ENCODE data around the gene GPC5.

DNA sequence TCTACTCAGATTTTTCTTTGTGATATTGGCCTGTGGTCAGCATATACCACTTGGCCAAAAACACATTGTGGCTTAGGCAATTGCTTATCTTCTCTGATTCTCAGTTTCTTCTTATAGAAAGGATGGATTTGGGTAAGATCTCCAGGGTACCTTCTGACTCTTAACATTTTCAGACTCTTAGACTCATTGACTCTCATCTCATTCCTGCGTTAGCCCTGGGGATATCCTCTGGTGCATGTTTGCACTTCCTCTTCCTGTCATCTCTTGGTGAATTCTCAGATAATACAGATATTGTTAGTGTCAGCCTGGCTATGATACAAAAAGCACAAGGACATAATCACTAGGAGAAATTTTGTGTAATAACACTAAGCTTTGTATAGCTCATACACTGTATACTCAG, 1335.6 kb downstream of the GPC5 start:
- TF ChIP-seq CTCF (IDR thresholded peaks at IDR 0.05) (no peak), EZH2 (IDR thresholded peaks at IDR 0.05) (no peak)
